Forelimb muscle (tissue), 1 donor: ENCODE data around the gene ZNF275. TPM values are rescaled to one million over a fixed set of nuclear protein-coding genes. Genes with fewer than 3 reads are reported as not detected.
"Not testable (repeated sequence)": the region's sequence is repeated elsewhere in the genome, so short reads cannot be mapped to it uniquely, and the experiment has no call there.

ENCODE experiments used
- DNase-seq: peaks from one replicate; pipeline ENCODE4 v3.0.0-alpha.2; 2013; ENCODE audit warnings: low read depth
- polyA plus RNA-seq: library from polyadenylated mRNA; unstranded; fragments of 120-200 nt; gene quantifications from one replicate; pipeline ENCODE4 v1.2.1, GENCODE V29; 2013; ENCODE audit not compliant: insufficient read length

The ZNF275 gene
- polyA plus RNA-seq, 1 donor: 7.0 TPM

GRCh38 chrX:153387345-153387744, 53.4 kb downstream of the ZNF275 start:
- no peak for DNase-seq

GRCh38 chrX:153387987-153388721, 54.2 kb downstream of the ZNF275 start:
- no peak for DNase-seq

- DNase-seq: no peak
Measured at GRCh38 chrX:153388722-153389459, 54.9 kb downstream of the ZNF275 start.

GRCh38 chrX:153389460-153389768, 55.5 kb downstream of the ZNF275 start:
- DNase-seq: not testable (repeated sequence)

GRCh38 chrX:153392642-153393321, 58.8 kb downstream of the ZNF275 start:
- no peak for DNase-seq

- no peak for DNase-seq
Measured at GRCh38 chrX:153394612-153395011, 60.7 kb downstream of the ZNF275 start.

GRCh38 chrX:153395613-153396319, 61.8 kb downstream of the ZNF275 start:
- no peak for DNase-seq

- no peak for DNase-seq
Measured at GRCh38 chrX:153396320-153397195, 62.6 kb downstream of the ZNF275 start.

GRCh38 chrX:153397256-153397960, 63.5 kb downstream of the ZNF275 start:
- no peak for DNase-seq

GRCh38 chrX:153398275-153398960, 64.5 kb downstream of the ZNF275 start:
- no peak for DNase-seq

- no peak for DNase-seq
Measured at GRCh38 chrX:153400146-153401132, 66.5 kb downstream of the ZNF275 start.

- DNase-seq: no peak
Measured at GRCh38 chrX:153401133-153401764, 67.3 kb downstream of the ZNF275 start, which contains the start of gene PNMA6E. Gene PNMA6E (minus strand): TSS chrX:153401350. CDS start chrX:153398849, 2,501 bp downstream.

Other genes with a start within 250 kb of the ZNF275 start
- gene MAGEA1, start 154.9 kb upstream of the ZNF275 start, polyA plus RNA-seq: not detected
- gene PNMA6F, start 12.4 kb upstream of the ZNF275 start, polyA plus RNA-seq: not detected
- gene PNMA6E, start 67.2 kb downstream of the ZNF275 start, polyA plus RNA-seq: not detected
- gene ZFP92, start 77.3 kb downstream of the ZNF275 start, polyA plus RNA-seq: 0.90 TPM
- gene TREX2, start 111.9 kb downstream of the ZNF275 start, polyA plus RNA-seq: 0.20 TPM
- gene HAUS7, start 136.4 kb downstream of the ZNF275 start, polyA plus RNA-seq: 20.8 TPM
- 95.3 TPM for gene BGN, start 160.8 kb downstream of the ZNF275 start, polyA plus RNA-seq
- gene ATP2B3, start 183.5 kb downstream of the ZNF275 start, polyA plus RNA-seq: 0.80 TPM